ENCODE data around the gene GPC6.

The GPC6 gene

GRCh38 chr13:93517658-93518057 lies 291.1 kb downstream of the GPC6 start:
- no peak for TF ChIP-seq CTCF (IDR thresholded peaks at IDR 0.05; ENCODE audit: low read depth, low read length)
- DNase-seq (ENCODE audit: extremely low read depth, low read depth), result no peak

- TF ChIP-seq CTCF (IDR thresholded peaks at IDR 0.05; ENCODE audit: low read depth, low read length), result no peak
- DNase-seq (ENCODE audit: extremely low read depth, low read depth), result no peak
These were observed 294.7 kb downstream of the GPC6 start for GRCh38 chr13:93521307-93521706.

- no peak for TF ChIP-seq CTCF (IDR thresholded peaks at IDR 0.05; ENCODE audit: low read depth, low read length)
- DNase-seq (ENCODE audit: extremely low read depth, low read depth), result no peak
These were observed 295.9 kb downstream of the GPC6 start for GRCh38 chr13:93522501-93522900.

- no peak for TF ChIP-seq CTCF (IDR thresholded peaks at IDR 0.05; ENCODE audit: low read depth, low read length)
- no peak for DNase-seq (ENCODE audit: extremely low read depth, low read depth)
These were observed 298.5 kb downstream of the GPC6 start for GRCh38 chr13:93525087-93525486.

- TF ChIP-seq CTCF (IDR thresholded peaks at IDR 0.05; ENCODE audit: low read depth, low read length), result no peak
These were observed 301.2 kb downstream of the GPC6 start for GRCh38 chr13:93527748-93528297.

GRCh38 chr13:93529961-93530360 lies 303.4 kb downstream of the GPC6 start:
- DNase-seq (ENCODE audit: extremely low read depth, low read depth), result no peak
- no peak for TF ChIP-seq CTCF (IDR thresholded peaks at IDR 0.05; ENCODE audit: low read depth, low read length)

More at GRCh38 chr13:93527748-93528297, 301.2 kb downstream of the GPC6 start:
- no peak for DNase-seq (ENCODE audit: extremely low read depth, low read depth)

- TF ChIP-seq CTCF (IDR thresholded peaks at IDR 0.05; ENCODE audit: low read depth, low read length), result no peak
- no peak for DNase-seq (ENCODE audit: extremely low read depth, low read depth)
These were observed 307.6 kb downstream of the GPC6 start for GRCh38 chr13:93534181-93534700.

All from AG09319 (cell line).